TTC549 (cell line): ENCODE results near the gene NR2F1-AS1.
"Not testable (repeated sequence)": the region's sequence is repeated elsewhere in the genome, so short reads cannot be mapped to it uniquely, and the experiment has no call there.

Source experiments
- FAIRE-seq: peaks from 2 replicates; lab custom pipeline; 2012; peaks lifted over from hg19 to GRCh38; lab: Jason Lieb, UNC

NR2F1-AS1 gene

DNA sequence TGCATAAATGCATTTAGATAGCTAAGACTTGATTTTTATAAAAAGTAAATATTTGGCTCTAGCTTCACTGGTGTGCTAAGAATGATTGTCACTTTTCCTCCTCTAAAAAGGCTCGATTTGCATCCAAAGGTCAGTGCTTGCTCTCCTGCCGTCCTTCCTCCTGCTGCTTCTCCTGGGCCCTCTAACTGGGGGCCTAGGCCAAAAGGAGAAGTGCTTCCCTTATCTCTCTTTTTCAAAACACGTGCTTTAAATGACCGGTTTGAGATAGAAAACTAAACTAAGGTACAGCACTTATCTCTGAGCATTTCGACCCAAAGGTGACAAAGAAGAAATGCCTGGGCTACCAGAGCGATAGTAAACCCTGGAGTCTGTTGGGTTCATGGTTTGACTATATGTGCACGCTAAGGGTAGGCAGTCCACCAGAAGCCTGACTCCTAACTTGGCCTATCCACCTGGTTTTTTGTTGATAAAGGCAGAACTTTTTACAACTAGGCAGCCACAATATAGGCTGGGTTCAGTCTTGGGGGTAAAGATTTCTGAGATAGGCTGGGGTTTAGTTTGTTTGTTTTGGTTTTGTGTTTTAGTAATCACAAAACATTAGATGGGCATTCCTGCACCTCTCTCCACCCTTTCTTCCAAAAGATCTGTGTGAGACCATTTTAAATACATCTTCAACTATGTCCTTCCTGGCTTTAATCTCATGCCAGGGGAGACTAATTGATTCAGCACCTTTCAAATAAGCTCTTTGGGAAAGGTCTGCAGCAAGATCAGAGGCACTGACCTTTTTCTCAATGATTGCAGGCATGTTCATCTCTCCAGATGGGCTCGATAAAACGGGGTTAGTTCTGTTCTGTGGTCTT is 3.8 kb downstream of the NR2F1-AS1 start:
- FAIRE-seq: no peak

DNA sequence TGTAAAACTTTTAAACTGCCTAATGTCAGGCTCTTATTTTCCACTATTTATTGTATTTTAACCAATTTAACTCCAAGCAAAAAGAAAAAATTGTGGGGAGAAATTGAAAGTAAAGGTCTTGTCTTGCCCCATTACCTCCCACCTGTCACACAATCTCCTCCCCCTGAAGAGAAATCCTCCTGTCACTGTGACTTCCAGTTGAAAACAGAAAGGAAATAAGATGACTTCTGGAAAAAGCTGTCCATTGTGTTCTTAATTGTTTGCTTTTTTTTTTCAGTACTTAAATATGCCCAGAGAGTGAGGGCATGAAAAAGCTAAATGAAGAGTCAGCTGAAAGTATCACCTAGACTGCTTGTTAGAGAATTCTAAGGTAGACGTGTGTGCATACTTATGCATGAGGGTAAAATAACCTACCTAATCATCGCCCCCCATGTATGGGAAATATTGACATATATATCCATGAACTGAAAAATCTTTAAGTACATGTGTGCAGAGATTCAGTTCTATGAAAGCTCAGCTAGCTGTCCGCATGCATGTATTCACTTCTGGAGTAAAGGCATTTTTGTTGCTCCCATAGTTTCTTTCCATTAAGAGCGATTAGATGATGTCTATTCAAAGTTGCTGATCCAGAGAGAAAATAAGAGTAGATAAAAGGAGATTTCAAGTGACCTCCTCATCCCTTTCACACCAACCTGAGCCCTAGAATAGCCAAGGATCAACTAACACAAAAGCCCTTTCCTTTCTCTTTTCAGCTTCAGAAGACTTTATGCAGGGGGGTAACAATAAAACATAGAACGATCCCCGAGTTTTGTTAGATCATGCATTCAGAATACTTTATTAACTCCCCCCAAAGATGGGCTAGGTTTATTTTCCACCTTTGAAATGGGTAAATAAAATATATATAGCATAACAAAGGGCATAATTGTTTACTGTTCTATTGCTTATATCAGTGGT is 5.3 kb downstream of the NR2F1-AS1 start:
- no peak for FAIRE-seq

DNA sequence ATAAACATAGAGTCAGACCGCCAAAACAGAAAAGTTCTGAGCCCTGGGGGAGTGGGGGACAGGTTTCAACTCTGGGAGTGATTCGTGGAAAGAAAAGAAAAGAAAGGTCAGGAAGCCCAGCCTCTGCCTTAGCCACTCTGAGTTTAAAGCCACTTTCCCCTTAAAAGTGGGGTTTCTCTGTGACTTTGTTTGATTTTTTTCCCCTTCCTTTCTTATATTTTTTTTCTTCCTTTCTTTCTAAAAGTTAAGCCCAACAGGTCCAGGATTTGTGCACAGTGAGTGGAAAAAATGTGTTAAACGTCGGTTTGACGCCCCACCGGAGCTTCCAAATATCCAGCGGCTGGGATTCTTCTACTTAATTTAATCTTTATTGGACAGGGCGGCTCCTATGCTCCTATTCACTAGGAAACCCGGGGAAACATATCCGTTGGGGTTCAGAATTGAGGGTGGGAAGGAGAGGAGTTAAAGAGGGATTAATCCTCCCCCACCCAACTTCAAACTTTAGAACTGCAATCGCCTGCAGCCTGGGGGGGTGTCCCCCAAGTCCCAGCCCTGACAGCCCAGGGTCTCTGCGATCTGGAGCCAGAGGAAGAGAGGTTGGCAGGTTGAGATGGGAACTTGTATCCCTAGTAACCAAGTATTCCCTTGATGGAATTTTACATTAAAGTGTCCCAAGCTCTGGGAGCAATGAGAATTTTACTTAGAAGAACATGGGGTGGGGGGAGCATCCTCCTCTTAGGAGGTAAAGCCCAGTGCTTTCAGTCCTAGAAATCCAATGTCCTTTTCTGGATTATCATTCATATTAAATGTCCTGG is 6.3 kb downstream of the NR2F1-AS1 start:
- FAIRE-seq: no peak

DNA sequence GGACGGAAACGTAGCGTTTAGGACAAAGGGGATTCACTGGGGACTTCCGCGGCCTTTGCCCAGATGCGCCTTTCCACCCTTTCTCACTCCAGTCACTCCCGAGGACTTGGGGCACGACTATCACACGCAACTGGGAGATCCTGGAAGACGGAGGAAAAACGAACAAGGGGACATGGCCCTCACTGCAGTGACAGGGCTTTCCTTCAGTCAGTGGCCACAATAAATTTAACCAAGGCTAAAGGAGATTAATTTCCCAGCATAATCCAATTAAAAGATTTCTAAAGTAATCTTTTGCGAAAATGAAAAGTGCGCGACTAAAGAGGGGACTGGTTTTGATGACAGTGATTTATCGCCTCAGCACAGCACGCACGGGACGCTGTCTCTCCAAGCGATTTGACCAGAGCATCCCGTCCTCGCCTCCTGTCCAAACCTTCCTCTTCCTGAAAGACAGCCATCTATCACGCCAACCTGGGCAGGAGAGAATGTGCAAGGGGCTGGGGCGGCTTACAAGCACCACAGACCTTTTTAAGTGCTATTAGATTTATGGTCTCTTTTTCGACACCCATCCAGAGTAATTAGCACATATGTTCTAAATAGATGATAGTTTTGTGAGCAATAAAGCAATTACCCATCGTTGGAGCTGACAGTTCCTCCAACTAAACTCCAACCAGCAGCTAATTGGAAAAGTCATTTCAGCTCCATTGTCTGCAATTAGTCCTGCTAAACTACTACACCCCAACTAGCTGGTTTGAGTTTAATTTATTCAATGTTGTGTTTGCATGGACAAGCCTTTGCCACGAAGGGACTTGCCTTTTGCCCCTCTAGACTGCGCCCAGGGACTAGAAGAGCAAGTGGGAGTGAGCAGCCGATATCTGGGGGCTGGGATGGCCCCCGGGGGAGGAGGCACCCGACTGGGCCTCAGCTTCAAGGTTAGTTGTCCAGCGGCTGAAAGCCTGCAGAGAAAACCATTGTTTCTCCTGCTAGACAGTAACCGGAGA is 7.4 kb downstream of the NR2F1-AS1 start:
- FAIRE-seq: no peak

DNA sequence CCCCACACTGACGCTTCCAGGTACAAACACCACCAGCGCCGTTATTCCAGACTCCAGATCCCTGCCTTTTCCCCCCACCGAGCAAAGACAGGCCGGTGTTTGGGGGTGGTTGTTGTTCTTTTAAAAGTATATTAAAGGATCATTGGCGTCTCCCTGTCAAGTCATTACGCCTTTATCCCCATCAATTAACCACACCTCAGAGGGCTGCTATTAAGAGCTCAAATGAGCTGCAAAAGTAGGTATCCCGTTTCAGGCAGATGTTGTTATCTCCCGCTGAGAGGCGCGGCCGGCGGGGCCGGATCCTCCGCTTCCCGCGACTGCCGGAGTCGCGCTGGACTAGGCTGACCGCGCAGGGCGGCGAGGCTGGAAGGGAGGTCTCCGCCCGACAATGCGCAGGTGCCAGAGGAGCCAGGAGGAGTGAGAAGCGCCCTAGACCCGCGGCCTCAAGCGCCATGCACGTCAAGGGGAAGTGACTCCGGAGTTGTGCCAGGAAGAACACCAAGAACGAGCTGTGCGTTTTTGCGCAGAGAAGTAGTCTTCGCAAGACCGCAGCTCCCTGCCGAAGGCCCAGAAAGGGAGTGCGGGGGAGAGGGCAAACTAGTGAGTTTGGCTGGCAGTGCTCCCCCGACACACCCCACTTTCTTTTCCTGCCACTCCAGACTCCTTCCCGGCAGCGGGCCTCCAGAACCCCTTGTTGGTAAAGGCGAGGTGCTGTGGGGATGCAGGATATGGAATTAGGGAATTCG is 8.2 kb downstream of the NR2F1-AS1 start:
- no peak for FAIRE-seq

DNA sequence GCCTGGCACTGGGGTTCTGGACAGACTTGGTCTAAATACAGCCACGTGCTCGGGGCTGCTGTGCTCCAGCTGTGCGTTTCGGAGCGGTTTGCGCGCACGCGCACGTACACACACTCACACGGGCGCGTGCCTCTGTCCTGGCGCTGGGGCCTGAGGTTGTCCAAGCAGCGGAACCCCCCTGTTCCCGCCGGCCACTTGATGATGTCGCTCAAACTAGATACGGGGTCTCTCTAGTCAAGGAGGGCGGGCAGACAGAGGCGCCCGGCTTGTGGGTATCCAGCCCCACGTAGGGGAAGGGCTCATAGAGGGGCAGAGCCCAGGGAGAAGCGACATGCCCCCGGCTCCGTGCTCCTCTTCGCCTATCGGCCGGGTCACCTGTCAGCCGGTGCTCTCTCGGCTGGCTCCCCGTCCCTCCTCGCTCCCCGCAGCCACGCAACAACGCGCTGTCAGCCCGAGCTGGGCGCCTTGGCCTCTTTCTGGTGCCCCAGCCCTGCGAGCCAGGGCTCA is 8.9 kb downstream of the NR2F1-AS1 start:
- FAIRE-seq: no peak

DNA sequence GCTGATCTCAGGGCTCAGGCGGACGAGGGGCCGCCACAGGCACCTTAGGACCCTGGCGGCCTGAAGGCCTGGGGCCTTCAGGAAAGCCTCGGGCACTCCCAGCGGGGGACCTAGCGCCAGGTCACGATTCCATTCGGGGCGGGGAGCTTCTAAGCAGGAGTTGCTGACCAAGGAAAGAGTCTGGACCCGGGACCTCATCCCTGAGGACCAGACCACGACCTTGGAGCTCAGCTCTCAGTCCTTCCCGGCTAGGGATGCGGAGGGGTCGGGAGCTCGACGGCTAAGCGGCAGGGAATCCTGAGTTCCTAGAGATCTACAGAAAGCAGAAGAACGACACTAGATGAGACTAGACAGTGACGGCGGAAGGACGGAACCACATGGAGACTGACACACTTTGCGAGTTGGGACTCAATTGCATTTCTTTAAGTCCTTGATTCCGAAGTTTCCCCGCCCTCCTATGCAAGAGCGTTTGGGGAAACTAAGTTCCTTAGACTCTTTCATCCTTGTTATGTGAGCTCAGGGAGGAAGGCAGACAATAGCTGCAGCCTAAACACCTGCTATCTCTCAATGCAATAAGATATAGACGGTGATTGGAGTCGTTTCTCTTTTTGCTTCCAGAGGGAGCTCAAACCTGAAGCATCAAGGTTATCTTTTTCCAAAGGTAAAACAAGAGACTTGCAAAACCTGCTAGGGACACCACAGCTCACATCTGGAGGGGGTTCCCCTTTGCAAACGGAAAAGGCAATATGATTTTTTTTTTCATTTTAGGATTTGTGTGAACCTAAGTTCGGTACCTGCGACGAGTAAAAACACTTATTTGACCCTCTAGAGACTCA is 9.7 kb downstream of the NR2F1-AS1 start:
- FAIRE-seq: no peak

DNA sequence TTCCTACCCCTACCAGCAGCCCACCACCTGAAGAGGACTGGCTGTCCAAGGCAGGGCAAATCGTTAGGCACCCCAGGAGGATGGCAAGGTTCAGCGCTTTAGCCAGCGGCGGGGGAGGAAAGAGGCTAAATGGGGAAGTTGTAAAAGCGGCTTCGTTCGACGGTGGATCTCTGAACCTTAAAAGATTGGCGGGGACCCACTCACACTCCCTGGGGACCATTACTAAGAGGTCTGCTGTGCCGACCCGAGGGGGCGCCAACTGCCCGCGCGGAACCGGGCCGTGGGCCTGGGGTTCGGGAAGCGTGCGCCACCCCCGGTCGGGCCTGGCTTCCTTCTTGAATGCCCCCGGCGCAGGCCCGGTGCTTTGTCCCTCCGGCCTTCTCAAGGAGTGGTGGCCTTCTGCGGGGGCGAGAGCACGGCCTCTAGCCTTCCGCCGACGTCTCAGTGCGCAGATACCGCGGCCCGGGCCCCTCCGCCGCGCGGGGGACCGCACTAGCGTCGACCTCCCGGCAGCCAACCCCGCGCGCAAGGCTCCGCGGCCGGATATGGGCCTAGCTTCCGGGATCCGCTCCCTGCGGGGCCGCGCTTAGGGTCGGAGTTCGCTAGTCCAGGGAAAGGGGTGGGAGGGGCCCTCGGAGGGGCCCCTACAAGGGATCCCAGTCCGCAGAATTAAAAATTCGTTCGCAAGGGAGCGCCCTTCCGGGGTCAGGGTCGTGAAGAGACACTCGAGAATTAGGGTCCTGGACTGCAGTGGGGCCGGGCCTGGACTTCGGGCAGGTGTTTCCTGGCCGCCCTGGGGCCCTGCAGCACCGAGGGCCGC is 10.5 kb downstream of the NR2F1-AS1 start:
- no peak for FAIRE-seq

DNA sequence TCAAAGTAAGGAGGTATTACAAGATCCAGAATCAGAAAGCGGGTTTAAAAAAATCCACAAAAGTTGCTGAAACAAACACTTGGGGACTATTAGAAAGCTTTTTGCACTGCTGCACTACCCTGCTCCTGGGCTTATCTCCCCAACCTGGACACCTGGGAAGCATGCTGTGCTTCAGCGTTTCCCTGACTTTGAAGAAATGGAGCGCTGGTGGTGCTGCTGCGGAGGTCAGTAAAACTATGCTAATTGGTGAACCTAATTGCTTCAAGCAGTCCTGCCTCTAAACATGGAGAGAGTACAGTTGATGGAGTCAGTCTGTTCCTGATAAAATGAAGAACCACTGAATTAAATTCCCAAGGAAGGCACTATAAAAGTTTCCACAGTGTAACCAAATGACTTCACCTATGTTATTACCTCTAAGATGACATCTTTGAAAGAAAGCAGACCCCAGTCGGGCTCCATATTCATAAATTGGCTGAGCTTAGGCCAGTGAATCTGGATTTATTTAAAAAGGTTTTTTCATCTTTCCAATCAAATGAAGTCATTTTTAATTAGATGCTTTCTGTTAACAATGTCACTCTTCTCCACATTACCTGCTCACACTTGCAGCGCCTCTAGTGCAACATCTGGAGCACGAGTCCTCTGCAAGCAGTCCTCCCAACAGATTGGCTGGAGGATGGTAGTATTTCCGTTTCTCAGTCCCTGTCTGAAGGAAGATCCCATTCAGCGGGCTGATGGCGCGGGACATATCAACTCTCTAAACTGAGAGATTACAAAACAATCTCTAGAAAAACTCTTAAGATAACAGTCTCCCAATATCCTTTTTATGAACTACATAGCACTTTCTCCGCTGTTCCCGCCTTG is 11.5 kb downstream of the NR2F1-AS1 start:
- FAIRE-seq: no peak

DNA sequence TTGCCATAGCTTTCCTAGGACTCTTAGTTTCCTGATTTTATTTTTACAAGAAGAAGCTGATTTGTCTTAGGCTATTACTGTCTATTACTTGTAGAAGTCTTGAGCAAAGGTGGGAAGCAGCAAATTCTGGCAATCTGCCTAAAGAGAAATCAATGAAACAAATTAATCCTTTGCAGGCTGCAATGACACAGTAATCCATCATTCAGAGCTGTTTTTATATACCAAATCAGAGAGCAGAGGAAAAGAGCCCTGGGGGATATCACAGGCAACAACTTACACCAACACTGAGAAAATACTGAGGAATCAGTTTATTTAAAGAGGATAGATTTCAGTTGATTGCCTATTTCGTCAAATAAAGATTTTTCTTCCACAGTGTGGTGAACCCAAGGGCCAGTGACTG is 13.6 kb downstream of the NR2F1-AS1 start:
- FAIRE-seq: no peak

DNA sequence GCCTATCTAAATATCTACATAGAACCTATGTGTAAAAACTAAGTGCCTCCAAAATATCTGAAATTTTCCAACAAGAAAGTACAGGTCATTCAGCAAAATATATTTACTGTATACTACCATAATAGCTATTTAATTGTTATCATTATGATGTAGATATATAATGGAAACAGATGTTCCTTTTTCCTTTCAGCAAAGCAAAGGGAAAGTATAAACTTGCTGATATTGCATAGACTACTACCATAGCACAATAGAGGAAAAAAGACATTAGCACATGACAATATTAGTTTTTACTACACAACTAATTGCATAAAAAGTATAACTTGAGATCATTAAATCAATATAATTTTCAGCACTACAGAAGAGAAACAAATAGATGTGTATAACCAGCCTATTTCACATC is 14.9 kb downstream of the NR2F1-AS1 start:
- FAIRE-seq: no peak

DNA sequence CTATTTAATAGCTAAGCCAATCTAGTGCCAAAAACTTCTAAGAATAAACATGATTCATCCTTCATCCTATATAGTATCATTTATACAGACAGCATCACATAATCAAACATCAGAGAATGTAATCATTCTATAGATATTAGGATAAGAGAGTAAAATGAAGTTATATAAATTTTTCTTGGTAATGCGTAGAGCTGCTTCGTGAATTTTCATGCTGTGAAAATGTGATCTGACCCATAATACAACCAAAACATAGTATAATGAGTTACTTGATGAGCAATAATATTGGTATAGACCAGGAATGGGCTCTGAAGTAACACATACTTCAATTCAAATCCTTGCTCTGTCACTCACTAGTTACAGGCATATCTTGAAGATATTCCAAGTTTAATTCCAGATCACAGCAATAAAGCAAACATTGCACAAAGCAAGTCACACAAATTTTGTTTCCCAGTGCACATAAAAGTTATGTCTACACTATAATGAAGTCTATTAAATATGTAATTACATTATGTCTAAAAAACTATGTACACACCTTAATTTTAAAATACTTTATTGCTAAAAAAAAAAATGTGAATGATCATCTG is 23.9 kb downstream of the NR2F1-AS1 start:
- no peak for FAIRE-seq

DNA sequence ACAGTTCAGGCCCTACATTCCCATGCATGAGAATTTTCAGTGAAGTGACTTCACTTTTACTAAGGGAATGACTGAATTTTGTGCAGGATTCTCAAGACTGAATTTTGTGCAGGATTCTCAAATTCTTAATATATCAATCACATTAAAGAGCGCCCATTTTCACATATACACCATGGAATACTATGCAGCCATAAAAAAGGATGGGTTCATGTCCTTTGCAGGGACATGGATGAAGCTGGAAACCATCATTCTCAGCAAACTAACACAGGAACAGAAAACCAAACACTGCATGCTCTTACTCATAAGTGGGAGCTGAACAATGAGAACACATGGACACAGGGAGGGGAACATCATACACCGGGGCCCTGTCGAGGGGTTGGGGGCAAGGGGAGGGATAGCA is 31.4 kb downstream of the NR2F1-AS1 start:
- not testable (repeated sequence) for FAIRE-seq

DNA sequence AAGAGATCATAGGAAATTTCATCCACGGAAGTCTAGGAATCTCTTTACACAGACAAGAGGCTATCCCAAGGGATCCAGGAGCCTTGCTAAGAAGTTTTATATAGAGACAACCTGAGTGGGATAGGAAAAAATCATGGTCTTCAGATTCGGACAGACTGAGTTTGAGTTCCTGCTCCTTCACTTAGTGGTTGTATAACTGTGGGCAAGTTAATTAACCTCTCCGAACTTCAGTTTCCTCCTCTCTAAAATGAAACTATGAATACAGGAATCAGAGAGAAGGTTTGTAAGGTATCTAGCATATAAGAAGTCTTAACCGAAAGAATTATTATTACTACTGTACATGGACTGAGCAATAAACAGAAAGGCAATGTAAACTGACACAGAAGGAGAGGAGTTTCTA is 35.1 kb downstream of the NR2F1-AS1 start:
- FAIRE-seq: no peak

DNA sequence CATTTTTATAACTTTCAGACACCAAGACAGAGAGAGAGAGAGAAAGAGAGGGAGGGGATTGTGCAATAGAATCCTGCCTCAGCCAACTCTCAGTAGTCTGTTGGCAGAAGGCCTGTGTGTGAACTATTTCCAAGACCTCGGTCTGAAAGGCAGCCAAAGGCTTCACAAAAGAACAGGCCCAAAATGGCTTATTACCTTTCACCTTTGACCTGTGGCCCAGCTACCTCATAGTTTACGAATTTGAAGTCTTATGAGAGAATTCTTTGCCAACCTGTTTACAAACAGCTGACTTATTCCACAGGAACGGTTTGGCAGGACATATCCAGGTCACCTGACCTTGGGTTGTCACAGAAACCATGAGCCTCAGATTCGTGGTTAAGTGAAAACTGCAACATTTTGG is 48.6 kb downstream of the NR2F1-AS1 start:
- FAIRE-seq: no peak

DNA sequence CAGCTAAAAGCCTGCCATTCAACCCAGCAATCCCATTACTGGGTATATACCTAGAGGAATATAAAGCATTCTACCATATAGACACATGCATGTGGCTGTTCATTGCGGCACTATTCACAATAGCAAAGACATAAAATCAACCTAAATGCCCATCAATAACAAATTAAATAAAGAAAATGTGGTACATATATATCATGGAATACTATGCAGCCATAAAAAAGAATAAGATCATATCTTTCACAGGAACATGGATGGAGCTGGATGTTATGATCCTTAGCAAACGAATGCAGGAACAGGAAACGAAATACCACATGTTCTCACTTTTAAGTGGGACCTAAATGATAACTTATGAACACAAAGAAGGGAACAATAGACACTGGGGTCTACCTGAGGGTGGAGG is 59.2 kb downstream of the NR2F1-AS1 start:
- FAIRE-seq: not testable (repeated sequence)

DNA sequence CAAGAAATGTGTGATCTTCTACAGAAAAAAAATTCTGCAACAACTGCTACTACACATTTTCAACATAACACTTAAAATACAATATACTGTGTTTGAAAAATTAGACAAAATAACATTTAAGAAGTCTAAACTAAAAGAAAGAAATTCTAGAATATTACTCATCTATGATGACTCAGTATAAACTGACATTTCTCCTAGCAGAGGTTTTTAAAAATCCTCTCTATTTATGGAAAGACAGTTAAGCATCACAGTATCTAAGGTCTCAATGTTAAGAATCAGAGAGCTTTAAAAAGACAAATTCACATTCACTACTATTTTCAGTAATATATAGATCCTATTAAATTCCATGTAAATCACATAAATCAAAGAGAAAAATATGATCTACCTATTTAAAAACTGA is 61.3 kb downstream of the NR2F1-AS1 start:
- no peak for FAIRE-seq
